NCI-H146 (cell line): Measurements from ENCODE around the gene CRYGA.
"Not testable (repeated sequence)": the region's sequence is repeated elsewhere in the genome, so short reads cannot be mapped to it uniquely, and the experiment has no call there.

ENCODE experiments used
- DNase-seq: peaks from one replicate; lab custom pipeline; 2025; lab: John Stamatoyannopoulos, UW

The CRYGA gene

DNA sequence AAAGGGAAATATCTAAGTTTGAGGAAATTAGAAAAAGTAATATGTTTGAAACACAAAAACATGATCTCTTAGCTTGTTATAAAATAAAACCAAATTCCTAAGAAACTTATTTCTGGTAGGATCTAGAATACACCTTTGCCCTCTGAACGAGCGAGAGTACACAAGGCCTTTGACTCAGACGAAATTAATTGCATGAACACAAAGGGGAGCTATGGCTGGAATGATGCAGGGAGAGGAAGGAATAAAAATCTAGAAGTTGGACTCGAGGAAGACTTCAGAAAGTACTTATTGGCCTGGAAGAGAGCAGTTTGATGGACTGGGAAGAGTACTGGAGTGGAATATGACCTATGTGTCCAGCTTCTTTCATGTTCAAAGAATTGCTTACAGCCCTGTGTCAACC is 38.1 kb downstream of the CRYGA start:
- no peak for DNase-seq

DNA sequence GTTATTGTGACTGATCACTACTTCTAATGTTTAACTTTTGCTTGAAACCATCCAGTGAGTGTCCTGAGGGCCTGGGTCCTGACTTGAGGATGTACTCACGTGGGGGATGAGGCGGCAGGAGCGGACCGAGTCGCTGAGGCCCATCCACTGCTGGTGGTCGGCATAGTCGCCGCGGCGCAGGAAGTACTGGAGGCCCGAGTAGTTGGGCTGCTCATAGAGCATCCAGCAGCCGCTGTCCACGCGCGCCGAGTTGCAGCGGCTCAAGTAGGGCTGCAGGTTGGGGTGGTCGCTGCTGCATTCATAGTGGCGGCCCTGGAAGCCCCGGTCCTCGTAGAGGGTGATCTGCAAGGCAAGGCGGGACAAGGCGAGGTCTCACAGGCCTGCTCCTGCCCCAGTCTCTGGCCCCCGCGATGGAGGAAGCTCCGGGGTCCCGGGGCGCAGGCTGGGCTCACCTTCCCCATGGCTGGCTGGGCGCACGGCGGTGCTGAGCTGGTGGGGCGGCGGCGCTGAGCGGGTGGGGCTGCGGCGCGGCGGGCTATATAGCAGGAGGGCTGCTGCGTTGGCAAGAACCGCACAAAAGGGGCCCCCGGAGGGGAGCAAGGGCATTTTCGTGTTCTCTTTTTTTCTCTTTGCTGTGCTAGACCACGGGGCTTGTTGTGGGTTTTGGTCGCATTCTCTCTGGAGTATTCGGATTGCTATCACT is 39.2 kb downstream of the CRYGA start, which contains the start of gene CRYGD:
Gene CRYGD, minus strand, starts transcription at position 512 of the 703 bp plus-strand sequence. Its CDS starts 51 bp downstream, at position 461.
- DNase-seq = not testable (repeated sequence)

DNA sequence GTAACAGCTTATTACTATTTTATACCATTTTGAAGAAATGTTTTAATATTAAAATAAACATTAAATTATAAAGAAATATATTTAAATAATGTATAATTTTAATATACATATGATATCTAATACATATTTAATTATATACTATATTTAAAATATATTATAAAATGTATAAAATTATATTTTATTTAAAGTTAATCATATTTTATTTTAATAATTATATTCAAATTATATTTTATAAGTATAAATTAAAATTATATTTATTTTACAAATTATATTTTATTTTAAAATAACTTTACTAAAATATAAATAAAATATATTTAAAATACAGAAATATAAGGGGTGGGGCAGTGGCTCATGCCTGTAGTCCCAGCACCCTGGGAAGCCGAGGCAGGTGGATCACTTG is 41.1 kb downstream of the CRYGA start:
- DNase-seq = no peak

DNA sequence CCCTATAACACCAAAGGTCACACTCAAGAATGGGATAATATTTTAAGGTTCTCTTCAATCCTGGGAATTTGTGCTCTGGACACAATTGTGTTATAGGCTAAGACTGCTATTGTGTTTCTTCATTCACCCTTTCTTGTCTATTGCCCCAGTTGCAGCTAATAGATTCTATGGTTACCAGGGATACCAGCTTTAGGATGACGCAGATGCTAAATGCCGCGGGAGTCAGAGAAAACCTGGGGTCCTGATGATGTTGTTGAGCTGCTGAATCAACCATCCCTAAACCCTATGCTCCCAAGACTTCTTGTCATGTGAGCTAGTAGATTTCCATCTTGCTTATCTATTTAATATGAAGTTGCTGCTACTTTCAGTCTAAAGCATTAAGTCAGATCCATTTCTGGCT is 44.5 kb downstream of the CRYGA start:
- DNase-seq = no peak

DNA sequence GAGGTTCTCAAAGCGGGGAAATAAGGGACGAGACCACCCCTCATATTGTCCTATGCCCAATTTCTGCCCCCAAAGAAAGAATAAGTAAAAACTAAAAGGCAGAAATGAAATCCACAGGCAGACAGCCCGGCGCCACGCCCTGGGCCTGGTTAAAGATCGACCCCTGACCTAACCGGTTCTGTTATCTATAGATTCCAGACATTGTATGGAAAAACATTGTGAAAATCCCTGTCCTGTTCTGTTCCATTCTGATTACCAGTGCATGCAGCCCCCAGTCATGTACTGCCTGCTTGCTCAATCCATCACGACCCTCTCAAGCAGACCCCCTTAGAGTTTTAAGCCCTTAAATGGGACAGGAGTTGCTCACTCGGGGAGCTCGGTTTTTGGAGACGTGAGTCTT is 46.0 kb downstream of the CRYGA start:
- DNase-seq = not testable (repeated sequence)

DNA sequence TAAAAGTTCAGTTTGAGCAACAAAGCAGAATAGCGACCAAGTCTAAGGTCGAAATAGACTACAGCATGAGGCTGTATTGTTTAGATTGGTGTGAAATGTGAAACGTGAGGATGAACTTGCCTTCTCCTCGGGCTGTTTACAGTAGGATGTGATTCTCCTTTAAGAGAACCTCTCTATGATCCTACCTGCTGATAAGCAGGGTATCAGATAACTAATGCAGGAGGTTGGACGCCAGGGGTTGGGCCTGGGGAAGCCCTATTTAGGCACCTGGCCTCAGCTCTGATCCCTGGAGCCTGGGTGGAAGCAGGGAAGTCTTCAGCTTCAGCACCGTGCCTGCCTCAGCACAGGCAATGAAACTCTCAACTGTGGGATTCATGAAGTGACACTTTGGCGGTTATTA is 50.4 kb downstream of the CRYGA start:
- peak; percentile 82 for DNase-seq

DNA sequence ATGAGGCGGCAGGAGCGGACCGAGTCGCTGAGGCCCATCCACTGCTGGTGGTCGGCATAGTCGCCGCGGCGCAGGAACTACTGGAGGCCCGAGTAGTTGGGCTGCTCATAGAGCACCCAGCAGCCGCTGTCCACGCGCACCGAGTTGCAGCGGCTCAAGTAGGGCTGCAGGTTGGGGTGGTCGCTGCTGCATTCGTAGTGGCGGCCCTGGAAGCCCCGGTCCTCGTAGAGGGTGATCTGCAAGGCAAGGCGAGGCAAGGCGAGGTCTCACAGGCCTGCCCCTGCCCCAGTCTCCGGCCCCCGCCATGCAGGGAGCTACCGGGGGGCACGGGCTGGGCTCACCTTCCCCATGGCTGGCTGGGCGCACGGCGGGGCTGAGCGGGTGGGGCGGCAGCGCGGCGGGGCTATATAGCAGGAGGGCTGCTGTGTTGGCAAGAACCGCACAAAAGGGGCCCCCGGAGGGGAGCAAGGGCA is 51.1 kb downstream of the CRYGA start:
- DNase-seq = peak; percentile 9
